RPMI8226 (cell line): ENCODE data around the gene VCX3B.
"Not testable (repeated sequence)": the region's sequence is repeated elsewhere in the genome, so short reads cannot be mapped to it uniquely, and the experiment has no call there.

ENCODE experiments used
- DNase-seq: peaks from one replicate; pipeline ENCODE4 v3.0.0-alpha.2; 2015

Gene VCX3B

GRCh38 chrX:8464530-8464929 is at the start of gene VCX3B:
TSS of gene VCX3B (plus strand) at chrX:8464830. CDS start at chrX:8465451, 621 bp downstream.
- not testable (repeated sequence) for DNase-seq

DNA sequence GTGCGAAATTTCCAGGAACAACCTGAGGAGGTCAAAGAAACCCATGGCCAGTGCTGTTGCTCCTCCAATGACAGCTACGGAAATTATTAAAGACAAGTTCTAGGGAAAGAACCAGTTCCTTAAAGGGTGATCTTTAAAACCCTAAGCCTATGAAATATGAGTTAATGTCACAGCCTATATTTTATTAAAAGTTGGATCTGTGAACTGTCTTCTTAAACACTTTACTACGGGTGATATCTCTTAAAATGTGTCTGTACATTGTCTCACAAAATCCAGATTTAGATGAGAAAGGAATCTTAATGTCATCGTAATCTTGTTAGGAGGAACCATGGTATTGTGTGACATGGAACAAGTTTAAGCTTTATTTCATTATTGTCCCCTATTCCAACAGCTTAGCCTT is 46.3 kb upstream of the VCX3B start:
- no peak for DNase-seq

- no peak for DNase-seq
Observed at GRCh38 chrX:8424912-8425311, 39.7 kb upstream of the VCX3B start.

- no peak for DNase-seq
Observed at GRCh38 chrX:8429692-8430249, 34.9 kb upstream of the VCX3B start.

DNA sequence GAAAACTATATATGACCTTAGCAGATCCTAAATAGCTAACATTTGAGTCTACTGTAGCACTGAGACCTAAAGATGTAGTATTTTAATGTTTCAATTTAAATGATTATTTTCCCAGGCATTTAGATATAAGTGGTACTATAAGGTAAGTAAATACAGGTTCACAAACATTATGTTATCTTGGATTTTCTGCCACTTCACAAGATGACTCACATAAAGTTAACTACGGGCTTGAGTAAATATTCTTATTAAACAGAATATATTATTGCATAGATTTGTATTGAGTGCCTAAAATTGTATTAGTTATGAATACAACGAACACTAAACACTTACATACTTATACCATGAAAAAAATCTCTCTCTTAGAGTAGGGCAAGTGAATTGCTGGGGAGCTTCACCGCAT is 34.2 kb upstream of the VCX3B start:
- DNase-seq = no peak

- no peak for DNase-seq
Observed at GRCh38 chrX:8432396-8432795, 32.2 kb upstream of the VCX3B start.

GRCh38 chrX:8433109-8434062 is 31.2 kb upstream of the VCX3B start:
- no peak for DNase-seq

- no peak for DNase-seq
Observed at GRCh38 chrX:8447368-8447767, 17.3 kb upstream of the VCX3B start.

DNA sequence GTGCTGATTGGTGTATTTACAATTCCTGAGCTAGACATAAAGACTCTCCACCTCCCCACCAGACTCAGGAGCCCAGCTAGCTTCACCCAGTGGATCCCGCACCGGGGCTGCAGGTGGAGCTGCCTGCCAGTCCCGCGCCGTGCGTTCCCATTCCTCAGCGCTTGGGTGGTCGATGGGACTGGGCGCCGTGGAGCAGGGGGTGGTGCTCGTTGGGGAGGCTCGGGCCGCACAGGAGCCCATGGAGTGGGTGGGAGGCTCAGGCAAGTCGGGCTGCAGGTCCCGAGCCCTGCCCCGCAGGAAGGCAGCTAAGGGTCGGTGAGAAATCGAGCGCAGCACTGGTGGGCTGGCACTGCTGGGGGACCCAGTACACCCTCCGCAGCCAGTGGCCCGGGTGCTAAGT is 12.3 kb upstream of the VCX3B start:
- DNase-seq = not testable (repeated sequence)

GRCh38 chrX:8453611-8454010 is 11.0 kb upstream of the VCX3B start:
- no peak for DNase-seq

- no peak for DNase-seq
Observed at GRCh38 chrX:8455557-8455956, 9.1 kb upstream of the VCX3B start.

DNA sequence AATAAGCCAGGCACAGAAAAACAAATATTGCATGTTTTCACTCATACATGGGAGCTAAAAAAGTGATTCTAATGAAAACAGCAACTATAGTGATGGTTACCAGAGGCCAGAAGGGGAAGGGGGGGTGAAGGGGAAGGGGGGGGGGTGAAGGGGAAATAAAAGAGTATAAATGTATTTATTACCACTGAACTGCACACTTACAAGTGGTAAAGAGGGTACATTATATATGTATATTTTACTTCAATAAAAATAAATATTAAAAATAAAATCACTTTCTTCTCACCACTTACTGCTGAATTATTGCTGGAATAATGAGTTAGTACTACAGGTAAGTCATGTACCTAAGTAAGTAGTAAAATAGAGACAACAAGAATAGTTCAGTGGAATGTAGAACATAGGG is 2.1 kb upstream of the VCX3B start:
- no peak for DNase-seq

DNA sequence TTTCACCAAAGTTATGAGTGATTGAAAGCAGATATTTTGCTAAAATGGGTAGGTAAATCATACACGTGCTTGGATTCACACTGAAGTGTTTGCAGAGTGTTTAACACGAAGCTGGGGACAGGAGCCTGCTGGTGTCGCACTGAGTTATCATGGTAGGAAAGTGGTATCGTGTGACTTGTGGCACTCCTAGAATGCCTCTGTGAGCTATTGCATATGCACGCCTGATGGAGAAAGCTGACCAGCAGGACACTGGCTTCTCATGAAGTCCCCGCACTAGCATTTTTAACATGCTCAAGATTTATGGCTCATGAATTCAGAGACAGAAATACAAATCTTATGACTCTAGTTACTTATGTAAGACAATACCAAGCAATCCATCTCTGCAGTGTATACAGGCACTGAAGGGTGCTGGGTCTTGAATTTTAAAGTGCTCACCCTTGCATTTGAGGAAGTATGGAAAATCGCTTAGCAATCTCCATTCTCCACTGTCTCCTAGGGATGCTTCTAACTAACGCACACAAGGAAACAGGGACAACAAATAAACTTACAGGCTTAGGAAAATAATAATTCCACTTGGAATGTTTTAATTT is 19.8 kb downstream of the VCX3B start:
- DNase-seq = no peak

DNA sequence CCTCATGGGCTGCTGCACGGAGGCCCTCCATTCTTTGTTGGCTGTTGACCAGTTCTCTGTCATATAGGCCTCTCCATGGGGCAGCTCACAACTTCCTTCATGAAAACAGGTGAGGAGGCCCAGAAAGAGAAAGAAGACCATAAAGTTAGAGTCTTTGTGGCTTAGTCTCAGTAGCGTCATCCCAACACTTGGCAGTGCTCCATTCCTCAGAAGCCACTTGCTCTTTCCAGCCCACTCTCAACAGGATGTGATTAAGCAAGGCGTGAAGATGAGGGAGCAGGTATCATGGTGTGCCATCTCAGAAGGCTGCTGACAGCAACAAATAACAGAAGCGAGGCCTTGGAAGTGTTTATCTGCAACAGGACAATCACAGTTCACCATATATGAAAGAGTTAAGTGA is 30.4 kb downstream of the VCX3B start:
- not testable (repeated sequence) for DNase-seq

DNA sequence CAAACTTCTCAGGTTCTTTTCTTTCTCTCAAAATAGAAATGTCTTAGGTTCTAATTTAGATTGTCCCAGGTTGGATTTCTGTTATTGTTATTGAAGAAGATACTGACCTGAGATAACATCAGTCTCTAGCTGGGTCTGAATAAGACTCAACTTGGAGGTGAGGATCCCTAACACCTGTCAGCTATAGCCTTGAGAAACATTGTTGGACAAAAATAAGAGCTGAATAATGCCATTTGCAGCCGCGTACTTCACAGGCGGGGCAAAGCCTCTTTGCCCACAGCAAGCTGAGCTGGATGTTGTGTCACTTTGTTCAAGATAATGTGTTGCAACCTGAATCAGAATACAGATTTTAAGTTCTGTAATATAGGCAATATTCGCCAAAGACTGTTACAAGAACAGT is 35.6 kb downstream of the VCX3B start:
- no peak for DNase-seq

DNA sequence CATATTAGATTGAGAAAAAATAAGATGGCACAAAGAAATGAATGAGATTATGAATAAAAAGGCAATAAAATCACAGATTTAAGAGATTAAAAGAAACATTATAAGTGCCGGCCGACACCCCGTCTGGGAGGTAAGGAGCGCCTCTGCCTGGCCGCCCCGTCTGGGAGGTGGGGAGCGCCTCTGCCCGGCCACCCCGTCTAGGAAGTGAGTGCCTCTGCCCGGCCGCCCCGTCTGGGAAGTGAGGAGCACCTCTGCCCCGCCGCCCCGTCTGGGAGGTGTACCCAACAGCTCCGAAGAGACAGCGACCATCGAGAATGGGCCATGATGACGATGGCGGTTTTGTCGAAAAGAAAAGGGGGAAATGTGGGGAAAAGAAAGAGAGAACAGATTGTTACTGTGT is 37.5 kb downstream of the VCX3B start:
- DNase-seq = not testable (repeated sequence)

DNA sequence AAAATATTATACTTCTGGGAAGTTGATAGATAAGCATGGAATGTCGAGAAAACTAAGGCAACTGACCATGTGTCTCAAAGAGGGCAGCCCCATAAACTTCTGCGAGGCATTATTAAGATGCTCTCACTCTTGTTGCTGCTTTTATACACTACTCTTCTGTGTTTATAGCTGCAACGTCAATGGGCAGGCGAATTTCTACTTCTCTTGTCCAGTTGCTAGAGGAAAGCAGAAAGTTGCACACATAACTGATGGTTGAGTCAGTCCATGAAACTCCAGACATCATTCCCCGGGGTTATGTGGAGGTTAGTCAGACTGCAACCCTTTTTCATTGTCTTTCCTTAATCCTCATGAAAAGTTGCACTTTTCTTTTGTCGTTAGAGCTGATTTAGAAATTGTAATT is 39.8 kb downstream of the VCX3B start:
- no peak for DNase-seq
